Measurements from ENCODE around the gene LITAFD. TPM values are rescaled to one million over a fixed set of nuclear protein-coding genes. Genes with fewer than 3 reads are reported as not detected.

Gene LITAFD
- total RNA-seq, 1 donor from 2014 or later: not detected

DNA sequence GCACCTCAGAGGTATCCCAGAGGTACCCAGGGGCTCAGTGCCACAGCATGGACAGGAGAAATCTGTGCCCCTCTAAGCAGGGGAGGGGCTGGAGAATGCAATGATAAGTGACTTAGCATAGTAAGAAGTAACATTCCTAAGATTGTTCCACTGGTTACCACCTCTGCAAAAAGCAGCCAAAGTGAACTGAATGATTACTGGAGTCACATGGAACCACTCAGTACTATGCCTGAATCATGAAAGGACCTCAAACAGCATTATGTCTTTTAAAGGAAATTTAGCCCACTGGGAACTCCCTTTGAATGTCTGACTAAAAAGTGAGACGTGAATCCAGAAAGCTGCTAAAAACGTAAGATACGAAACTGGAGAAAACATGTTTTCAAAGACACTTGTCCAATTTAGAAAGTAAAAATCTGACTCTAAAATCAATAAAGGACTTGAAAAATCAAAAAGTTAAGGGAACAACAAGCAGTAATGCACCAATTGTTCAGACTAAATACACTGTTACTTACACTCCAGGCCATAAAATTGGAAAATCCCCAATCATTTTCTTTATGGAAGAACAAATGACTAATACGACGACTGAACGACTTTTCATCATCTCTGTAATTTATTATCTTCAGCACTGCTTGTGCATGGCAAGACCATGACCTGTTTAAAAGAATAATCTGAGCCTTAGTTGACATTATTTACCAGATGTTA is 38.6 kb downstream of the LITAFD start:
- DNase-seq (ENCODE audit: low spot score): no peak

DNA sequence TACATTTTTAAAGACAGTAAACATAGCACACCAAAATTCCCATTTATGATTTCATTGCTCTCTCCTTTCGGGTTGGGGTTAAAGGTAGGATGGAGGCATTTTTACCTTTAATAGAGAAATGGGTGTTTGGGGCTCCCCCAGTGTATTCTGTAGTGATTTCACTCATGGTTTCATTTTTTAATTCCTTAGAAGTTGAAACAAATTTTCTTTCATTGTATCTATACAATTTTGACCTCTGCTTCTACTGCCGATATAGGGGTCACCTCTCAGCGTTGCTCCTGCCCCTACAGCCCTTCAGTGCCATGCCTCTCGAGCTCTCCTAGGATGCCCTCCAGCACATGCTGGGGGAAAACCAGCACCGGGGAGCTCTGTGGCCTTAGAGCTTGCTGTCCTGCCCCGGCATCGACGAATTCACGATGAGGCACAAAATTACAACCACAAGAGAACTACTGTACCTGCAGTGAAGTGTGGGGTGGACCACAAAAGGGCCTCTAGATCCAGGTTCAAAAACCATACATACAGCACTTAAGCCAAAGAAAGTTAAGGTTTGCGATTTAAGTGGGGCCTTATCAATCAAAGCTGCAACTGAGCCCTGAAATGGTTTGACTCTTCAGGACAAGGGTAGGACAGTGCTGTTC is 39.3 kb downstream of the LITAFD start:
- DNase-seq (ENCODE audit: low spot score): no peak

DNA sequence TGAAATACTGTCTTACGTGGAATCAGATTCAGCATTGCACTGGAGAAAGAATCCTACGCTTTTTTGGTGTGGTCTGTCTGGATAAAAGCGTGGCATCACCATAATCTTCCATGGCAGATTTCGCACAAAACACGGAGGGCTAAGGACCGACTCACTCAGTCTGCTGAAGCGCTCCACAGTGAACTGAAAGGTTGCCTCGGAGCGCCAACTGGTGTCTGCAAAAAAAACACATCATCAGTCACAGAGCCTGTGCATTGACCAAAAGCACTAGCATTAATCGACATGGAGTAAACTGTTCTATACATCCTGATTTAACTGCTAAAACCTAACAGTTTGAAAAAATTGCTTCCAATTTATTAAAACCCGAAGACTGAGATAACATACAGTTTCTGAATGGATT is 41.0 kb downstream of the LITAFD start:
- DNase-seq (ENCODE audit: low spot score): no peak

DNA sequence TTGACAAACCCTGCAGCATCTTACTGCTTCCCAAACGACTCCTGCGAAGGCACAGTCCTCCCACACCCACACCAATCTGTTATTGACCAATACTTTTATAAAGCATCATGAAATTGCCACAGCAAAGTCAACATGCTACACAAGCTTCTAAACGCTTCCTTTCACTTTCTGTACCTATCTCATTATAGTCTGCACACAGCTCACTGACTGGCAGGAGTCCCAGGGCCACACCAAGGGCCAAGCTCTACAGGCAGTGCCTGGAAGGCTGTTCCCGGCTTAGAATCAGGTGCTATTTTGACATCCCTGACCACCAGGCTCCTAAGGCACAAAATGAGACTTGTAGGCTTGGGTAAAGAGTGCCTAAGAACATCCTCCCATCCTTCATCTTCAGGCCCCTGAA is 42.1 kb downstream of the LITAFD start:
- peak; percentile 49 for DNase-seq (ENCODE audit: low spot score)

DNA sequence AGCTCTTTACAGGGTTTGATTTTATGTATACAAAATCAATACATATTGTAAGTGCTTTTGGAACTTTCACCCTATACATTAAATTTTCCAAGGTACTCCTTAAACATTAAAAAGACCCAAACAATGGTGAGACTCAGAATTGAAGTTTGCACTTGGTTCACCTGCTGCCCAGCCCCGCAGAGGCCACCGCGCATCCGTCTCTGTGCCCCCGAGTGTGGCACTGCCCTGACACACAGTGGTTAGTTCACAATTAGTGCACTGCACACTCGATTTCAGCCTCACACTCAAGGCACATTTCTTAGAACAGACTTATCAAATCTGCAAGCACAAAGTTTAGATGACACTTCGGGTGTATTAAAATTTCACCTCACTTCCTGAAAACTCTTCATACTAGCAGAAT is 43.3 kb downstream of the LITAFD start:
- DNase-seq (ENCODE audit: low spot score): no peak

DNA sequence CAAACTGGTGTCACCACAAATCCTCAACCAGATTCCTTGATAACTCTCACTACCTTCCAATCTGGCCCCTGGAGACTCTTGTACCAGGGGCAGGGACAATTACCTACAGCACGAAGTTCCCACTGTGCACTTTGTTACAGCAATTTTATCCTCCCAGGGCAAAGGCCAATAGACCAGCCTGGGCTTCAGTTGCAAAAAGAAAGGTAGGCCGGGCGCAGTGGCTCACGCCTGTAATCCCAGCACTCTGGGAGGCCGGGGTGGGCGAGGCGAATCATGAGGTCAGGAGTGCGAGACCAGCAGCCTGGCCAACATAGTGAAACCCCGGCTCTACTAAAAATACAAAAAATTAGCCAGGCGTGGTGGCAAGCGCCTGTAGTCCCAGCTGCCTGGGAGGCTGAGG is 44.7 kb downstream of the LITAFD start:
- no peak for DNase-seq (ENCODE audit: low spot score)

DNA sequence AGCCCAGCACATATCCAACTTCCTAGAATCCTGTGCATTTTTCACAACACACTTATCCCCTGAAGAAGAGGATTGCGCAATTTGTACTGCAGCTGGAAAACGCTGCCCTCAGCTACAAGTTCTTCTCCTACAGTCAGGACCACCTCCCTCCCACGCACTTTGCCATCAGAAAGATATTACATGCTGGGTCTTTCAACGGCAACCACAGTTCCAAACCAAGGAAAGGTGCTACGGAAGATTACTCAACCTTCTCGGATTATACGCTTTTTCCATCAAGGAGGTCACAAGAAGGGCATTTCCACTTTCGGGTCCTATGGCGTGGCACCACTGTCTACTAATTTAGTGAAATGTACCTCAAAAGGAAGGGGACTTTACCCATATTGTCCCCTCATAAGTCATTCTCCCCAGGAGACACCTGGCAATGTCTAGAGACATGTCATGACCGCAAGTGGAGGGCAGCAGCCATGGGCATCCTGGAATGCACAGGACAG is 46.4 kb downstream of the LITAFD start:
- DNase-seq (ENCODE audit: low spot score): no peak

DNA sequence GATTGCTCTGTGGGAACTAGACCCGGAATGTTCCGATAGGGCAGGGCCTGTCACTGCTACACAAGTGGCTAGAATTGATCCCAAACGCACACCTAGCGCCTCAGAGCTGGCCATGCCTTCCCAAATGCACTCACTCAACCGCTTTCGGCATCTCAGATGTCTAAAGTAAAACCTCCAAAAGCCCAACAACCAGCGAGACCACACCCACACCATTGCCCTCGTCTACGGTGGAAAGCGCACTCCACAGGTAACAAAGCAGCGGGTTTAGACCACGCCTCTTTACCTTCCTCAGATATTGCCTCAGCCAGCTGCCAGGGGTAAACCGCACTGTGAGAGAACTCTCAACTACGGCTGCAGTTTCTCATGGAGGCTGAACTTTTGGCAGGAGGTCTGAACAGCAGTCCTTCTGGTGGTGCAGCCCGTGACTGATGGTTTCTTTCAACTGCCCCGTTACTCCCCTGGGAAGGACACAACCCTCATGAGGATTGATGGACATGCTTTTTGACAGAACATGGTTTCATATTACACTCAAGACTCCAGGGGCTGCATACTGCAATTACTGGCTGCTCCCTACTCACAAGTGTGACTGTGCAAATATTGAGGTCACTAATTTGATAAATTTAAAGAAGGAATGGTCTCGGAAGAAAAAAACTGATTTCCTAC is 47.1 kb downstream of the LITAFD start:
- no peak for DNase-seq (ENCODE audit: low spot score)

DNA sequence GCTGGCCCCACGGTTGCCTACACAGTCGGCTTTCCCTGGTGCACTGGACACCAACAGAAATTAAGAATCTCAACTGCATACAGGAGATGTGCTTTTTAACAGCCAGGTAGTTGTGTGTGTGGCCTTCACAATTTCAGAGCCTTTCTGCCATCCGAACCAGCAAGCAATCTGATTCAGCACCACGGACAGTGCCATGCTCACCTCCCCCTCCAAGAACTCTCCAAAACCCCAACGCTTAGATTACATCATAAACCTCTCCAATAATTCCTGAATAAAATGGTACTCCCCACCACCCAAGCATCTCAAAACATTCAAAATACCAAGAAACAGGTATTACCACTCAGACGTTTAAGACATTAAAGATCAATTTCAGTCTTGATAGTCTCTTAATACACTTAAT is 49.7 kb downstream of the LITAFD start:
- peak; percentile 60 for DNase-seq (ENCODE audit: low spot score)

DNA sequence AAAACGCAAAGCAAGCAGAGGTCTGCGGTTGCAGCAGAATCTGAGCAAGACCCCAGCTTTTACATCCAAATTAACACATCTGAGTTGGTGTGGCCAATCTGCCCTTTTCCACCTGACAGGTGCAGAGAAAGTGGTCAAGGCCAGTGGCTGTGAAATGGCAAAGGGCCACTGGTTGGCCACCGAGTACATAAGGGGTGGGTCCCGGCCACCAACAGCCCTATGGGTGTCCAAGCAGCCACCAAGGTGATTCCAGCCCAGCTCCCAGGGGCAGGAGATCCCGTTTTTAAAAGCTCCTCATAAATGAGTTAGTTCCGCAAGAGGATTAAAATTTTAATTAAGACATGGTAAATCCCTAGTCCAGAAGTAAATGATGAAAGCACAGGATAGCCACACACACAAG is 52.5 kb downstream of the LITAFD start:
- no peak for DNase-seq (ENCODE audit: low spot score)

Other genes with a start within 250 kb of the LITAFD start
- gene ABAT, start 207.7 kb upstream of the LITAFD start, total RNA-seq: 26.0 TPM
- 11.1 TPM for gene TMEM186, start 84.7 kb upstream of the LITAFD start, total RNA-seq
- gene PMM2, start 84.5 kb upstream of the LITAFD start, total RNA-seq: 33.2 TPM
- gene CARHSP1, start 13.3 kb upstream of the LITAFD start, total RNA-seq: 68.8 TPM
- 108 TPM for gene USP7, start 81.6 kb downstream of the LITAFD start, total RNA-seq
- 55.2 TPM for gene HAPSTR1, start 209.3 kb downstream of the LITAFD start, total RNA-seq